Spinal cord (tissue), 10 donors: ENCODE measurements around the gene TP53TG5. TPM values are rescaled to one million over a fixed set of nuclear protein-coding genes. Genes with fewer than 3 reads are reported as not detected.

Experiments used
- DNase-seq, 6 donors: peaks; one replicate each; pipeline versions ENCODE4 v3.0.0 to v3.0.0-alpha.2; 2013 to 2015; ENCODE audit warnings: low spot score in 6 of 6, low read depth in 4 of 6
- H3K27ac ChIP-seq: one replicate; pipeline ENCODE4 v1.5.1; 2013; ENCODE audit warnings: low read depth, low read length, control low read depth
- H3K27me3 ChIP-seq: one replicate; pipeline ENCODE4 v1.6.1; 2013; ENCODE audit warnings: low read length; ENCODE audit not compliant: control insufficient read depth, insufficient read depth
- H3K36me3 ChIP-seq: one replicate; pipeline ENCODE4 v1.6.1; 2013; ENCODE audit warnings: low read length; ENCODE audit not compliant: control insufficient read depth, insufficient read depth
- H3K4me1 ChIP-seq: one replicate; pipeline ENCODE4 v1.6.1; 2013; ENCODE audit warnings: low read length; ENCODE audit not compliant: control insufficient read depth, insufficient read depth
- H3K4me3 ChIP-seq: one replicate; pipeline ENCODE4 v1.5.1; 2013; ENCODE audit warnings: low read depth, low read length, control low read depth
- H3K9me3 ChIP-seq: one replicate; pipeline ENCODE4 v1.6.1; 2013; ENCODE audit warnings: low read length; ENCODE audit not compliant: control insufficient read depth, insufficient read depth
- WGBS: methylation state at CpG from one replicate; pipeline ENCODE4 v1.1.5; 2013; ENCODE audit warnings: missing lambda C conversion rate; ENCODE audit not compliant: insufficient coverage; 5-methylcytosine and 5-hydroxymethylcytosine counted together
- polyA plus RNA-seq, 2 donors: library from polyadenylated mRNA; unstranded; fragments of 120-200 nt; gene quantifications; one replicate each; pipeline ENCODE4 v1.2.1, GENCODE V29; 2013; ENCODE audit not compliant: insufficient read length in 2 of 2
- small RNA-seq: library from RNA; depleted of rRNA; stranded (forward); fragments of <200 nt; gene quantifications from one replicate; pipeline ENCODE3, GENCODE V24; 2014; ENCODE audit warnings: low replicate concordance
- total RNA-seq, 2 donors: library from RNA; depleted of rRNA in 1 of 2; stranded (reverse); fragments of 120-200 nt in 1 of 2; fragments of >200 nt in 1 of 2; gene quantifications; one replicate each; pipeline versions ENCODE4 v1.2.3 to v1.2.4, GENCODE V29; 2013 to 2014
- donor health status: healthy.

The TP53TG5 gene
- total and polyA plus RNA-seq, 4 donors = 0.39 to 3.9 (median 1.2) TPM

- H3K4me1 ChIP-seq = peaks cover 16% of the 10 kb centered on the region
- H3K36me3 ChIP-seq = no peaks in the 10 kb centered on the region
- no peaks in the 10 kb centered on the region for H3K9me3 ChIP-seq
- no peak overlapping the region for H3K4me3 ChIP-seq
- H3K27me3 ChIP-seq = no peaks in the 10 kb centered on the region
- 75% methylated on average over 11 of the region's 11 CpGs for WGBS
- DNase-seq = peak in 1 of 6 donors; percentile 48
- H3K27ac ChIP-seq = no peak overlapping the region
Observed at GRCh38 chr20:45336530-45337366, 41.4 kb downstream of the TP53TG5 start.

- 100% methylated on average over 3 of the region's 3 CpGs for WGBS
- no peaks in the 10 kb centered on the region for H3K4me1 ChIP-seq
- H3K4me3 ChIP-seq = no peak overlapping the region
- DNase-seq = no peak
- no peaks in the 10 kb centered on the region for H3K36me3 ChIP-seq
- H3K9me3 ChIP-seq = no peaks in the 10 kb centered on the region
- no peak overlapping the region for H3K27ac ChIP-seq
- H3K27me3 ChIP-seq = no peaks in the 10 kb centered on the region
Observed at GRCh38 chr20:45330476-45330875, 47.6 kb downstream of the TP53TG5 start.

- H3K4me3 ChIP-seq = no peak overlapping the region
- H3K27me3 ChIP-seq = no peaks in the 10 kb centered on the region
- H3K27ac ChIP-seq = no peak overlapping the region
- no peaks in the 10 kb centered on the region for H3K36me3 ChIP-seq
- DNase-seq = no peak
- 88% methylated on average over 3 of the region's 7 CpGs for WGBS
- H3K4me1 ChIP-seq = no peaks in the 10 kb centered on the region
- no peaks in the 10 kb centered on the region for H3K9me3 ChIP-seq
Observed at GRCh38 chr20:45329497-45330319, 48.4 kb downstream of the TP53TG5 start.

- H3K4me3 ChIP-seq = no peak overlapping the region
- WGBS = 86% methylated on average over 1 of the region's 4 CpGs
- H3K4me1 ChIP-seq = no peaks in the 10 kb centered on the region
- no peaks in the 10 kb centered on the region for H3K9me3 ChIP-seq
- DNase-seq = no peak
- no peak overlapping the region for H3K27ac ChIP-seq
- H3K36me3 ChIP-seq = no peaks in the 10 kb centered on the region
- H3K27me3 ChIP-seq = no peaks in the 10 kb centered on the region
Observed at GRCh38 chr20:45328451-45328850, 49.7 kb downstream of the TP53TG5 start.

- no peak overlapping the region for H3K4me3 ChIP-seq
- no peaks in the 10 kb centered on the region for H3K4me1 ChIP-seq
- DNase-seq = no peak
- no peaks in the 10 kb centered on the region for H3K36me3 ChIP-seq
- H3K27ac ChIP-seq = no peak overlapping the region
- H3K9me3 ChIP-seq = no peaks in the 10 kb centered on the region
- H3K27me3 ChIP-seq = no peaks in the 10 kb centered on the region
- 54% methylated on average over 3 of the region's 6 CpGs for WGBS
Observed at GRCh38 chr20:45325371-45325770, 52.8 kb downstream of the TP53TG5 start.

- Histone ChIP-seq H3K4me1 (no peaks in the 10 kb centered on the region), H3K27me3 (no peaks in the 10 kb centered on the region), H3K36me3 (no peaks in the 10 kb centered on the region), H3K9me3 (no peaks in the 10 kb centered on the region), H3K4me3 (no peak overlapping the region), H3K27ac (no peak overlapping the region)
- no peak for DNase-seq
Observed at GRCh38 chr20:45323731-45324130, 54.4 kb downstream of the TP53TG5 start.

GRCh38 chr20:45322952-45323383, 55.2 kb downstream of the TP53TG5 start:
- Histone ChIP-seq H3K4me1 (no peaks in the 10 kb centered on the region), H3K36me3 (no peaks in the 10 kb centered on the region), H3K27me3 (peaks cover 5% of the 10 kb centered on the region), H3K9me3 (no peaks in the 10 kb centered on the region), H3K4me3 (no peak overlapping the region), H3K27ac (no peak overlapping the region)
- WGBS = 66% methylated on average over 6 of the region's 7 CpGs
- DNase-seq = no peak

Small RNA genes within 50 kb of the gene (small RNA-seq; reads per million reads assigned to genes)
- not detected for gene MIR6812

Other genes with a start within 250 kb of the TP53TG5 start
- not detected for gene PI3, start 203.4 kb downstream of the TP53TG5 start, total RNA-seq
- gene PI3, start 203.4 kb downstream of the TP53TG5 start, polyA plus RNA-seq = not detected
- gene SEMG1, start 171.3 kb downstream of the TP53TG5 start, total RNA-seq = not detected
- gene SEMG1, start 171.3 kb downstream of the TP53TG5 start, polyA plus RNA-seq = not detected
- gene SEMG2, start 157.0 kb downstream of the TP53TG5 start, total RNA-seq = not detected
- gene SEMG2, start 157.0 kb downstream of the TP53TG5 start, polyA plus RNA-seq = not detected
- gene SLPI, start 123.8 kb downstream of the TP53TG5 start, total RNA-seq = 10 to 100 TPM; 10.2 to 15.5 TPM
- 1 to 10 TPM; 5.2 to 8.7 TPM for gene SLPI, start 123.8 kb downstream of the TP53TG5 start, polyA plus RNA-seq
- under 1 TPM; 0.11 to 0.20 TPM for gene RBPJL, start 71.5 kb downstream of the TP53TG5 start, total RNA-seq
- under 1 TPM; 0.53 to 0.59 TPM for gene RBPJL, start 71.5 kb downstream of the TP53TG5 start, polyA plus RNA-seq
- 10 to 100 TPM; 13.0 to 21.2 TPM for gene MATN4, start 70.0 kb downstream of the TP53TG5 start, total RNA-seq
- 1 to 10 TPM; 3.6 to 9.9 TPM for gene MATN4, start 70.0 kb downstream of the TP53TG5 start, polyA plus RNA-seq
- gene SDC4, start 29.9 kb downstream of the TP53TG5 start, total RNA-seq = 10 to 100 TPM; 12.8 to 25.5 TPM
- gene SDC4, start 29.9 kb downstream of the TP53TG5 start, polyA plus RNA-seq = 10 to 100 TPM in 1 of 2 donors, 1 to 10 TPM in 1; 5.6 to 10.6 TPM
- 10 to 100 TPM; 19.1 to 25.1 TPM for gene SYS1, start 15.2 kb downstream of the TP53TG5 start, total RNA-seq
- 10 to 100 TPM; 30.1 to 32.8 TPM for gene SYS1, start 15.2 kb downstream of the TP53TG5 start, polyA plus RNA-seq
- gene DBNDD2, start 30.0 kb upstream of the TP53TG5 start, total RNA-seq = 10 to 100 TPM; 22.7 to 31.5 TPM
- 10 to 100 TPM; 68.7 to 69.3 TPM for gene DBNDD2, start 30.0 kb upstream of the TP53TG5 start, polyA plus RNA-seq
- gene PIGT, start 37.8 kb upstream of the TP53TG5 start, total RNA-seq = 10 to 100 TPM; 22.1 to 87.6 TPM
- gene PIGT, start 37.8 kb upstream of the TP53TG5 start, polyA plus RNA-seq = 10 to 100 TPM; 75.4 to 98.4 TPM
- gene WFDC2, start 91.4 kb upstream of the TP53TG5 start, total RNA-seq = 1 to 10 TPM; 7.0 to 8.1 TPM
- gene WFDC2, start 91.4 kb upstream of the TP53TG5 start, polyA plus RNA-seq = 10 to 100 TPM; 64.9 to 70.0 TPM
- not detected for gene SPINT3, start 137.3 kb upstream of the TP53TG5 start, total RNA-seq
- gene SPINT3, start 137.3 kb upstream of the TP53TG5 start, polyA plus RNA-seq = not detected
- gene WFDC6, start 161.2 kb upstream of the TP53TG5 start, total RNA-seq = not detected
- gene WFDC6, start 161.2 kb upstream of the TP53TG5 start, polyA plus RNA-seq = not detected
- gene EPPIN, start 169.1 kb upstream of the TP53TG5 start, total RNA-seq = under 1 TPM; 0.10 to 0.17 TPM
- gene EPPIN, start 169.1 kb upstream of the TP53TG5 start, polyA plus RNA-seq = under 1 TPM; 0.36 to 0.41 TPM
- not detected for gene WFDC8, start 201.0 kb upstream of the TP53TG5 start, total RNA-seq
- under 1 TPM in 1 of 2 donors, not detected in 1; 0.30 TPM for gene WFDC8, start 201.0 kb upstream of the TP53TG5 start, polyA plus RNA-seq